ENCODE results near the gene SASH1.
A peak's percentile ranks its signal among the peaks of the same experiment; 100 is the strongest.

Gene SASH1

GRCh38 chr6:148461986-148462577 is 119.4 kb downstream of the SASH1 start:
- DNase-seq = no peak

- no peak for DNase-seq
These were observed 121.0 kb downstream of the SASH1 start for GRCh38 chr6:148463671-148464070.

DNA sequence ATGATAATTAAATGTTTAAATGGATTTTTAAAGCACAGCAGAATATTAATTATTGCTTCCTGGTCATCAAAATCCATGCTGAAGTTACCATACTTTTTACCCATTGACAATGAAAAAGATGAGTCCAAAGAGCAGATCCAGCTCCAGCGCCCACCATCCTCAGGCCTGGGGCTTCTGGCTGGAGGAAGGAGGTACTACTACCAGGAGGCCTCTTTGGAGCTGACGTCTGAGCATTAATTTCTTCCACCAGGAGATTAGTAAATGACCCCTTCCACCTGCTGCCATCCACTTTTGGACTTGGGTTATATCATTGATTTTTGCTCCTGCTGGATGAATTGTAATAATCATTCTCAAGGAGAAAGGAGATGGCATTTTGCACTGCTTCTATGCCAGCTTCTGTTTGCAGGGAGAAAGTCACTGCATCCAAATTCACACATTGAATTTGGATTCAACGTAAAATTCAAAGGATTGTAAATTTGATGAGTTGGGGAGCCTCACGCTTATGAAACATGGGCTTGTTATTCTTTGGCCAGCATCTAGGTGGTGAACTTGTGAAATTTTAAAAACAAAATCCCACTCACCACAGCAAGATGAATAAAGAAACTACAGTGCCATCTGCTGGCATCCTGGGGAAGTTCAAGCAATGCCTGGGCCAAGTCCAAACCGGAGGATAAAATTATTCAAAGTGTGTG is 121.8 kb downstream of the SASH1 start:
- DNase-seq = peak; percentile 58

GRCh38 chr6:148465011-148465335 is 122.3 kb downstream of the SASH1 start:
- no peak for DNase-seq

GRCh38 chr6:148465670-148466069 is 123.0 kb downstream of the SASH1 start:
- DNase-seq = no peak

- DNase-seq = no peak
These were observed 123.5 kb downstream of the SASH1 start for GRCh38 chr6:148466158-148466557.

DNA sequence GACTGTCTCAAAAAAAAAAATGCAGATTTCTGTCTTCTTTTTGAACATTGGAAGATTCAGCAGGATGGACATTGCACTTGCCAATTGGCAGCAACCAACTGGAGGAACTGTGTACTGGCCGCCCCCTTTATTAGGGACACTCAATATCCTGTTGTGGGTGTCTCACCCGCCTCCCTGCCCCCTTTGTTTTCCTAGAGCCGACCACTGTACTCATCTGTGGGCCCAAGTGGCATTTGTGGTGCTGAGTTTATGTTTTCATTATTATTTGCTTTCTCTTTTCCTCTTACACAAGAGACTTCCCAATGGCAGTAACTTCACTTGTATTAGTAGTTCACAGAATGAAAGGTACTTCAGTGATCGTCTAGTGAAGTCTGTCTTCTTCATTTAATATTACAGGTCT is 125.3 kb downstream of the SASH1 start:
- no peak for DNase-seq

GRCh38 chr6:148470156-148470555 is 127.5 kb downstream of the SASH1 start:
- no peak for DNase-seq

DNA sequence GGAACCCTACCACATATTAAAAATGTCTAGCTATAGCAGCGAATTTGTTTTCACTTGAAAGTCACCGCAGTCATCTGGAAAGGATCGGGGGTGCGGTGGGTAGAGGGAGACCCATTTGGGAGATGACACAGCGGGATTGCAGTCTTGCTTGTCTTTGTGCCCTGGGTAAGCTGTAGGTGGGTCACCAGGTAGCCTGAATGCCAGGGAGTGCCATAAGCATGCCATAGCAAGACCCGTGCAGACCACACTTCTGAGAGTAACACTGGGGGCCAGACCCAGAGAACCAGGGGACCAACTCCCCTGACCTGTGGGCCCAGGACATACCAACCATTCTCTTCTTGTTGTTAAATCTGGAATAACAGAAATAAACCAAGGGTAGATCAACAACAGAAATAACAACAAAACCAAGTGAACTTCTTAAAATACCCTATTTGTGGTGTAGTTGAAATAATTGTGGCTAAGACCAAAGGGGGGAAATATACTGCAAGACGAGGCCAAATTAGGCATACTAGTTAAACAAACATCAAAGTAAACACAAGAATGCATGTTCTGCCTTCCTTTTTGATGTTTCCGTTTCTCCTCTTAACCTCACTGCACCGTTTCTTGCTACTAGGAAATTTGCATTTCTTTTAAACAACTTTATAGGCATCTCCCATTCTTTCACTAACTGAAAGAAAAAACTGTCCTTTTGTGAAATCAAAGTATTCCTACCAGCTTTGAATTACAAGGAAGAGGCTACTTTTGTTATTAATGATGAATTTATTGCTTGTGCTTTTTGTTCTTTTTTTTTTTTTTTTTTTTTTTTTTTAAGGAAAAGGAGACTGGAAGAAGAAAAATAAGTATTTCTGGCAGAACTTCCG is 128.2 kb downstream of the SASH1 start:
- DNase-seq = no peak

DNA sequence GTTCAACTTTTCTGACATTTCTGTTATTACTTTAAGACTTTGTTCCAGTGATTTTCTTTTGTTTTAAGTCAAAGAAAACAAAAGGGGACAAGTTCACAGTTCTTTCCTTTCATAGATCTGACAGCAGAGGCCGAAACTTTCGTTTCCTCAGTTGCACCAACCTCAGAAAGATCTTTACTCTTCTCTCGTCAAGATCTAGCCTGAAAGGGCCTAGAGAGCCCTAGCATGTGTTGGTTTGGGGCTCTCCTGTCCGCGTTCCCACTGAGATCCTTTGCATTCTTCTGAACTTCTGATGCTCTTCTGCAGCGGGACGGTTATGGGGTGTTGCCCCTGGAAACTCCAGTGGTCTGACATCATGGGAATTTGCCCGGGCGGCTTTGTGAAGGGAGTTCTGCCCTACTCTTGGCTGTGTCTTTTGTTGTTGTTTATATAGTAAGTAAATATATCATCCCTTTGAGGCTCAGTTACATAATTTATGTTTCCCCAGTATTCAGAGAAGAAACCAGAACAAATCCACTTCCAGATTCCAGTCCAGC is 129.1 kb downstream of the SASH1 start:
- no peak for DNase-seq

GRCh38 chr6:148472171-148473105 is 129.8 kb downstream of the SASH1 start:
- no peak for DNase-seq

GRCh38 chr6:148479497-148479896 is 136.9 kb downstream of the SASH1 start:
- DNase-seq = no peak

- DNase-seq = no peak
These were observed 144.8 kb downstream of the SASH1 start for GRCh38 chr6:148487461-148487860.

DNA sequence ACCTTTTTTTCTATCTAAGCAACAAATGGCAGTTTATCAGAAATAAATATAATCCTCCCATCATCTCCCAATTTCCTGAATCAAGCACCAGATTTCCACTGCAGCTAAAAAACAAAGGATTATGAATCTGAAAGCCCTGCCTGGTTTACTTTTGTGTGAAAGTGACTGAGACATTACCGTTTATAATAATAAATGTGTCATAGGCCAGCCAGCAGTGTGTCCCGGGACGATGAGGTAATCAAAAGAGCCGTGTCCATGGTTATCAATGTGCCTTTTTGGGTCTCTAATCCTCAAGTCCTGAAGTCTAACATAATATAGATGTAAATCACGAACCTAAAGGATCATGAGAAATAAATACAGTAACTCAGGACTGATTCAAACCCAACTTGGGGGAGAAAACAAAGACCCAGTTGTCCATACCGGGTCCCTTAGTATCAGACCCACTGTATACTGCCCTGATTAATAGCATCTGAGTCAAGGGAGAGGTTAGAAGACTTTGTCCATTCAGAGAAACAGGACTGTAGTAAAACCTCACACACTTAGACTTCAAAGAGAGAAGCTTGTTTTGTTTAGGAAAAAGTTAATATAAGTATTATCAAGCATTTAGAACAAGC is 149.1 kb downstream of the SASH1 start:
- DNase-seq = no peak

DNA sequence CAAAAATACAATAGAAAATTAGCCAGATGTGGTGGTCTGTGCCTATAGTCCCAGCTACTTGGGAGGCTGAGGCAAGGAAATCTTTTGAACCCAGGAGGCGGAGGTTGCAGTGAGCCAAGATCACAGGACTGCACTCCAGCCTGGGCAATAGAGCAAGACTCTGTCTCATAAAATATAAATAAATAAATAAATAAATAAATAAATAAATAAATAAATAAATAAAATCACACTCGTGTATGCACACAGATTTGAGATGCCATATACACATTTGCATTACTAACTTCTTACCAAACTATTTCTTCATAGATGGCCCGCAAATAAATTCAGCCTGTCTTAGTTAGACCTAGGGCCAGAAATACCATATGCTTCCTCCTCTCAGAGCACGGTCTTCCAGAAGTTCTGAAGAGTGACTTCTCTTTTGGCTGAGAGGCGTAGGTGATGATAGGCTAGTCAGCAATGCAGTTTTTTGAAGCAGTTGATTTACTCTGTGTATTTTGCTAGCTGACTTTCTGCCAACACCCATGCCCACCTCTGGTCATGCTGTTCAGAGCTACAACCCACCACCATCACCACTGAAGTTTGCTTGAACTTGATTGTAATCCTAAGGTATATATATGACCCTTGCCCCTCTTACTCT is 150.1 kb downstream of the SASH1 start:
- DNase-seq = no peak

- DNase-seq = no peak
These were observed 150.8 kb downstream of the SASH1 start for GRCh38 chr6:148493424-148493823.

DNA sequence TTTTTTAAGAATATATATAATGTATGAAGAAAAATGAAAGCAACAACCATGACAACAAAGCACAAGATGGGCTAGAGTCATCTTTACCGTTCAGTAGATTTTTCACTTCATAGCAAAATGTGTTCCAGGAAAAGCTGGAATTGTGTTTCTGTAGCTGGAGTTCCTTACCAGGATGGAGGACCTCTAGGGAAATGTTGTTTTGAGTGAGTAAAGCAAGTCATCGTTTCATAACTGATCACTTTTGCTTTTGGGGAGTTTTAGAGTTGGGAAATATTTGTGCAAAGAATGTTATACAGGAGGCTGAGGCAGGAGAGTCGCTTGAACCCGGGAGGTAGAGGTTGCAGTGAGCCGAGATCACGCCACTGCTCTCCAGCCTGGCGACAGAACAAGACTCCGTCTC is 151.6 kb downstream of the SASH1 start:
- DNase-seq = no peak

- DNase-seq = no peak
These were observed 152.4 kb downstream of the SASH1 start for GRCh38 chr6:148495029-148495428.

- no peak for DNase-seq
These were observed 154.6 kb downstream of the SASH1 start for GRCh38 chr6:148497257-148497656.

DNA sequence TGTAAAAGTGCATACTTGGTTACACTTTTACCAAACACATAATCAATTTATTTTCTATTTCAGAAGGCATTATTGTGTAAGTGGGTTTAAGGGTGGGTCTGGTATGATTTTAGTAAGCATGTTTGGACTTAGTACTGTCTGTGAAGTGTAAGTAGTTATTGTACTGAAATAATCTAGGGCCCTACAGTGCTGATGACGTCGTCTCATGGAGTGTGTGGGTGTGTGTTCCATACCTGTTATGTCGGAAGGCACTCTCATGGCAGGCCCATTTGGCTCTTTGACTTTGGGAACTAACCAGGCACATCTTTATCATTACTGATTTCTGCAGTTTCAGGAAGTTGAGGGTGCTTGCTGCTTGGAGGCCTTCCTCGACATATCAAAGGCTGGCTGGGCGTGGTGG is 155.1 kb downstream of the SASH1 start:
- DNase-seq = no peak

DNA sequence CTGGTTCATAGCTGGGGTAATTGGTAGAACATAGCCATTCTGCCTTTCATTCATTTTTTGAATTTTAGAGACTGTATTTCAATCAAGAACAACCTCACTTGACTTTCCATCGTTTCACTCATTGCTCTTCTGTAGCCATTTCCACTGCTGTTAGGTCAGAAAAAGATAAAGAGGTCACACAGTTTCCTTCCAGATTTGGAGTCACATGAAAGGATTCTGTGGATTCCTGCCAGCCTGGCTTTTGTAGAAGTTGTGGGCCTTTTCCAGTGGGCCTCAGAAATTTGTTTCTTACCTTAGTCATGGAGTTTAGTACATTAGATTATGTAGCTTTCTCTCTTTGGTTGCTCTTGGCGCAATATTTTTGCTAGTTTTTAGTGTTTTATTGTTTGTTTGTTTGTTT is 157.8 kb downstream of the SASH1 start:
- no peak for DNase-seq

DNA sequence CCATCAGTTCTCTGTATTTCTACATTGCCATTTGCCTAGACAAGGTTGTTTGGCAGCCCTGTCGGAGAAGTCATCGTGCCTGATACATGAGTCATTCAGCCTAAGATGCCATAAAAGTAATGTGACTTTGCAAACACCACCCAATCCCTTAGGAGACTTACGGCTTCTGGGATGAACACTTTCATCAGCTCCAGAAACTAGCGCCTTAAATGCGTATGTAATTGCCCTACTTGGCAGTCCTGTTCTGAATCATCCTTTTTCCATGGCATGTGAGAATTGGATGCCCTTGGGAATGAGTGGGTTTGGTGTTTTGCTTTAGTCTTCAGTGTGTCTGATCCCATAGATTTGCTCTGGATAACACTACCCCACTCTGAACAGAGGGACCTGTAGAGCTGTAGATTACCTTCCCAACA is 158.5 kb downstream of the SASH1 start:
- no peak for DNase-seq
